Thoracic aorta (tissue), 2 donors: ENCODE measurements around the gene FZD10. TPM values are rescaled to one million over a fixed set of nuclear protein-coding genes. Genes with fewer than 3 reads are reported as not detected.

Experiments used
- ATAC-seq: fragments of 150-250 bp; one replicate; pipeline ENCODE4 v1.8.0; 2017; ENCODE audit warnings: low read depth; ENCODE audit not compliant: insufficient number of reproducible peaks, low FRiP score
- DNase-seq: peaks from one replicate; pipeline ENCODE4 v3.0.0-alpha.2; 2020; ENCODE audit warnings: low spot score
- H3K27ac ChIP-seq, 2 donors: fragments of 200-600 bp; sonication (generic); 1 replicate in 1 of 2; 2 replicates in 1 of 2; pipeline ENCODE4 v1.5.1; 2016; ENCODE audit warnings: mild to moderate bottlenecking in 2 of 2, moderate library complexity in 2 of 2
- H3K27me3 ChIP-seq: fragments of 200-600 bp; sonication (generic); replicated peaks from 2 replicates; pipeline ENCODE4 v1.6.0; 2016; ENCODE audit warnings: mild to moderate bottlenecking; ENCODE audit not compliant: insufficient read depth
- H3K36me3 ChIP-seq: fragments of 200-600 bp; sonication (generic); one replicate; pipeline ENCODE4 v1.5.1; 2016
- H3K4me1 ChIP-seq, 2 donors: fragments of 200-600 bp; sonication (generic); 1 replicate in 1 of 2; 2 replicates in 1 of 2; pipeline versions ENCODE4 v1.5.1 to v1.6.0; 2016; ENCODE audit warnings: low read depth in 2 of 2, mild to moderate bottlenecking in 1 of 2; ENCODE audit not compliant: control insufficient read depth in 1 of 2
- H3K4me3 ChIP-seq: fragments of 200-600 bp; sonication (generic); 2 replicates; pipeline ENCODE4 v1.5.1; 2016; ENCODE audit warnings: mild to moderate bottlenecking
- H3K9me3 ChIP-seq: fragments of 200-600 bp; sonication (generic); 2 replicates; pipeline ENCODE4 v1.5.1; 2016
- total RNA-seq, 2 donors: library from RNA; depleted of rRNA; stranded (reverse); fragments of >200 nt; gene quantifications; one replicate each; pipeline versions ENCODE4 v1.1.0 to v1.2.3, GENCODE V29; 2016
- TF ChIP-seq, protein P1 (sequence below): fragments of 200-600 bp; sonication (generic); IDR thresholded peaks from one replicate; pipeline ENCODE4 v1.5.1; 2019; ENCODE audit warnings: antibody characterized with exemption

FZD10 gene
- total RNA-seq, 2 donors from 2014 or later = 0.68 to 2.8 TPM

DNA sequence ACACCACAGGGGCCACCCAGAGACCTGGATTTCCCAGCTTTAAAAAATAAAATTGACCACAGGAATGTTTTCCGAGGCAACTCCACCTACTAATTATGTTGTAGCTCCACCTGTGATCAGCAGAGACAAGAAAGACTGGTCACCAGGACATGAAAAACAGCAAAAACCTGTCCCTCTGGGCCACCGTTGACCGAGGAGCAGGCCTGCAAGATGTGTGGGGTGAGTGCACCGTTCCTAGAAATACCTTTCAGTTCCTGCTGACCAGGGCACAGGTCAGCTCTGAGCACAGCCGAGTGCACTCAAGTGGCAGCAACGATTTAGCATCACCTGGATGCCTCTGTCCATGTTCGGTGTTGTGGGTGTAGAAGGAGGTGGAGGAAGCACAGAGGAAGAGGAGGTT, 16.9 kb downstream of the FZD10 start:
- Histone ChIP-seq H3K4me1 (no peaks in the 10 kb centered on the region), H3K9me3 (peaks cover 4% of the 10 kb centered on the region), H3K27ac (no peak overlapping the region), H3K4me3 (no peak overlapping the region), H3K36me3 (no peaks in the 10 kb centered on the region), H3K27me3 (no peaks in the 10 kb centered on the region)
- TF ChIP-seq, protein P1, sequence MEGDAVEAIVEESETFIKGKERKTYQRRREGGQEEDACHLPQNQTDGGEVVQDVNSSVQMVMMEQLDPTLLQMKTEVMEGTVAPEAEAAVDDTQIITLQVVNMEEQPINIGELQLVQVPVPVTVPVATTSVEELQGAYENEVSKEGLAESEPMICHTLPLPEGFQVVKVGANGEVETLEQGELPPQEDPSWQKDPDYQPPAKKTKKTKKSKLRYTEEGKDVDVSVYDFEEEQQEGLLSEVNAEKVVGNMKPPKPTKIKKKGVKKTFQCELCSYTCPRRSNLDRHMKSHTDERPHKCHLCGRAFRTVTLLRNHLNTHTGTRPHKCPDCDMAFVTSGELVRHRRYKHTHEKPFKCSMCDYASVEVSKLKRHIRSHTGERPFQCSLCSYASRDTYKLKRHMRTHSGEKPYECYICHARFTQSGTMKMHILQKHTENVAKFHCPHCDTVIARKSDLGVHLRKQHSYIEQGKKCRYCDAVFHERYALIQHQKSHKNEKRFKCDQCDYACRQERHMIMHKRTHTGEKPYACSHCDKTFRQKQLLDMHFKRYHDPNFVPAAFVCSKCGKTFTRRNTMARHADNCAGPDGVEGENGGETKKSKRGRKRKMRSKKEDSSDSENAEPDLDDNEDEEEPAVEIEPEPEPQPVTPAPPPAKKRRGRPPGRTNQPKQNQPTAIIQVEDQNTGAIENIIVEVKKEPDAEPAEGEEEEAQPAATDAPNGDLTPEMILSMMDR = no peak
- ATAC-seq (no peak), DNase-seq (no peak)

DNA sequence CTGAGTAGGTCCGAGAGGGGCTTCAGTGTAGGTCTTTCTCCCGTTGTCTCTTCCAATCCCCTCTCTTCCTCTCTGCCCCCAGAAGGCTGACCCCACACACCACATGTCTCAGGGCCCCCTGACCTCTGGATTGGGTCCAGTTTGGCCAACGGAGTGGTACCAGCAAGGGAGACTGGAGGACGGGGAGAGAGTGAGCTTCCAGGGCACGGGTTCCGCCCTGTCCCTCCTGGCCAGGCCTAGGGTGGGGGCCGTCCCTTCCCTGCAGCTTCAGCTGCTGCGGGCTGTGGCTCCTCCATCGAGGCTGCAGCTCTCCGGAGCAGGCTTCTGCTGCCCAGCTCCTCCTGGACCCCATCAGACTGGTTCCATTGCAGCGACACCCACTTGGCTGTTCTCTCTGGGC, 17.4 kb downstream of the FZD10 start:
- Histone ChIP-seq H3K36me3 (no peaks in the 10 kb centered on the region), H3K4me3 (no peak overlapping the region), H3K4me1 (no peaks in the 10 kb centered on the region), H3K27ac (no peak overlapping the region), H3K27me3 (no peaks in the 10 kb centered on the region), H3K9me3 (peaks cover 4% of the 10 kb centered on the region)
- ATAC-seq = no peak
- DNase-seq = no peak
- TF ChIP-seq, protein P1 = no peak

DNA sequence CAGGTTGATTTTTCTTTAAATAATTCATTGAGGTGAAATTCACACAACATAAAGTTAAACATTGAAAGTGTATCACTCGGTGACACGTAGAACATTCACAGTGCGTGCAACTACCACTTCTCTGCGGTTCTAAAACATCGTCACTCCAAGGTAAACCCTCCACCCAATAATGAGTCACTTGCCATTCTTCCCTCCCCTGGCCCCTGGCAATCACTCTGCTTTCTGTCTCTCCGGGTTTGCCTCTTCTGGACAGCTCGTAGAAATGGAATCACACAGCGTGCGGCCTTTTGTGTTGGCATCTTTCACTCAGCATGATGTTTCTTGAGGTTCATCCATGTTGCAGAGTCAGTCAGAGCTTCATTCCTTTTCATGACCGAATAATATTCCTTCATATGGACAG, 18.9 kb downstream of the FZD10 start:
- DNase-seq (no peak), ATAC-seq (no peak)
- no peak overlapping the region for H3K4me3 ChIP-seq
- H3K4me1 ChIP-seq = no peaks in the 10 kb centered on the region
- no peaks in the 10 kb centered on the region for H3K36me3 ChIP-seq
- no peaks in the 10 kb centered on the region for H3K27me3 ChIP-seq
- H3K27ac ChIP-seq = no peak overlapping the region
- peaks cover 3% of the 10 kb centered on the region for H3K9me3 ChIP-seq
- TF ChIP-seq, protein P1 = no peak

DNA sequence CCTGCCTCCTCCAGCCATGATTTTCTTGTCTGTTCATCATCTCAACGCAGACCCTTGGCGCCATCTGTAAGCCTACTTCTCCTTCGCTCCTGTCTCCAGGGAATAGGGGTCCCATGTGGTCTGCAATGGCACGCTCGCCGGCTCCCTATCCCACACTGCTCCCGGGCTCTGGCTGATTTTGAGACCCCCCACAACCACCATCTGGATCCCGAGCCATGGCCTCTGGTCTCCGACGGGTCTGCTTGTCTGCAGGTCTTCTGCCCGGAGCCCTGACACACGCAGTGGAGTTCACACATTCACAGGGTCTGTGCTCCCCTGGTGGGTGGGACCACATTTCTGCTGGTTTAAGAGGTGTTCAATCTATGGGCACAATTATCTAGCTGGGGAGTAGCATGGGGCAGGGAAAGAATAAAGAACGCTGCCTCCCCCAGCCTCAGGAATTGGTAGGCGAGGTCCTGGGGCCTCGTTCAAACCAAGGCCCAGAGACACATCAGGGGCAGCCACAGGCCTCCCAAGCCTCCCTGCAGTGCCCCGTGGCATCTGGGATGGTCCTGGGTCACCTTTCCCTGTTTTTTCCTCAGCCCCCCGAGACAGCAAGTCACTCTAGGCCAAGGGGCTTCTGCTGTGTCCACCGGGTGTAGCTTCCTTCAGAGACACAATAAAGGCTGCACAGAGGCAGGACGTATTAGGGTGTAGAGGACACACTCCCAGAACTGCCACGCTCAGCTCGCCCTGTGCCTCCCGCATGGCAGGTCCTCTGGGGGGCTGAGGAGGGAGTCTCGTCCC, 21.5 kb downstream of the FZD10 start:
- Histone ChIP-seq H3K36me3 (no peaks in the 10 kb centered on the region), H3K4me3 (no peak overlapping the region), H3K27ac (no peak overlapping the region), H3K9me3 (no peaks in the 10 kb centered on the region), H3K27me3 (no peaks in the 10 kb centered on the region), H3K4me1 (no peaks in the 10 kb centered on the region)
- no peak for ATAC-seq
- DNase-seq = no peak
- TF ChIP-seq, protein P1 = no peak

DNA sequence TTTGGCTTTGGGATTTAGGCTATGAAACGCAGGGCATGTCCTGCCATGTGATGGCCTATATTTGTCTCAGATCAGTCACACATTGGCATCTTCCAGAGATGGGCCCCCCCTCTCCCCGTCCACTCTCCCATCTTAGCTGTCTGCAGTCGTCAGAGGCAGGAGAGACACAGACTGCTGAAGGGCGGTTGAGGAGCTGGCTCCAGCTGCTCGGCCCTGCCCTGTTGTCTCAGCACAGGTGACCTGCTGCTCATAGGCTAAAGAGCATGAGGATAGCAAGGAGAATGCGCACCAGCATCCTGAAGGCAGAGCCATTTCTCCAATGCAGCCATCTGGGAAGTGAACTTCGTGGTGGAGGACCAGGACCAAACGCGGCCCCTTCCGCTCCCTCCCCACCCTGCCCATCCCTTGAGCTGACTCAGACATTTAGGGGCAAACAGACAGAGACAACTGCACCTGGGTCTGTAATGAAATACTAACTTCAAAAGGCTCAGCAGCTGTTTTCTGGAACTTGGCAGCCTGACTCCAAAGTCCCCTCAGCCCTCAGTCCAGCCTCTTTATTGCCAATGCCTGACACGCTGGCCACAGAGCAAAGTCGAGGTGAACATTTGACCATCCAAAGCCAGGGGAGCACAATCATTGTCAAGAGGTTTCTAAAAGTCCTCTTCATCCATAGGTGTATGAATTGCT, 22.3 kb downstream of the FZD10 start:
- Histone ChIP-seq H3K27me3 (no peaks in the 10 kb centered on the region), H3K4me1 (no peaks in the 10 kb centered on the region), H3K27ac (no peak overlapping the region), H3K9me3 (no peaks in the 10 kb centered on the region), H3K4me3 (no peak overlapping the region), H3K36me3 (no peaks in the 10 kb centered on the region)
- ATAC-seq (no peak), DNase-seq (no peak)
- TF ChIP-seq, protein P1 = no peak
